Measurements from ENCODE around the gene PPFIA3.
"Not testable (repeated sequence)": the region's sequence is repeated elsewhere in the genome, so short reads cannot be mapped to it uniquely, and the experiment has no call there.

The PPFIA3 gene

DNA sequence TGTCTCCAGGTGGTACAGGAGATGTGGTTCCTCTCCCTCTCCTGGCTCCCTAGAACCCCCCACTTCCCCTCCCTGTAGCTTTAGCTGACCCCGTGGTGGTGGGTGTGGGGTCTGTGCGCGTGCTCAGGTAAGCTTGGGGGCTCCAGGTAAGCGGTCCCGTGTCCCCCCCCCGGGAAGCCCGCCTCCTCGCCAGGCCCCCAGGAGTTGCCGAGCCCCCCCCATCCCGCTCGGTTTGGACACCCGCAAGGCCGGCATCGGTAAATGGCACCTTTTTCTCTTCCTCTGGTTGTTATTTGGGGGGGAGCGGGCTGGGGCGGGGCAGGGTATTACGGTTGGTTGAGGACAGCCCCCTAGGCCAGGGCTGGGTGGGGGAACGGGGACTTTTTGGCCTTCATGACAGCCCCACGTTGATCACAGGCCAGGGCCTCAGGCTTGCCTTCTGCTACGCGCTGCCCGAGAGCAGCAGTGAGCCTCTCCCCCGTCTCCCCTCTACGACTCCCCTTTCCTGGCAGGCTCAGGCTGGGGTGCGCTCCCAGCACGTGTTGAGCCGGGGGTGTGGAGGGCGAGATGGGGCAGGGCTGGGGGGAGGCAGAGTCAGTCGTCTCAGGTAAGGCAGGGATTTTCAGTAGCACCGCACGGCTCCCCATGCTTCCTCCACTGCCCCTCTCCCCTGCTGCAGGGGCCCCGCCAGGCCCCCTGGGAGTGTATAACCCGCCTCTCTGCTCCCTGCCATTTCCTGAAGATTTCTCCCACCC, 15.8 kb upstream of the PPFIA3 start:
- no peak for DNase-seq

DNA sequence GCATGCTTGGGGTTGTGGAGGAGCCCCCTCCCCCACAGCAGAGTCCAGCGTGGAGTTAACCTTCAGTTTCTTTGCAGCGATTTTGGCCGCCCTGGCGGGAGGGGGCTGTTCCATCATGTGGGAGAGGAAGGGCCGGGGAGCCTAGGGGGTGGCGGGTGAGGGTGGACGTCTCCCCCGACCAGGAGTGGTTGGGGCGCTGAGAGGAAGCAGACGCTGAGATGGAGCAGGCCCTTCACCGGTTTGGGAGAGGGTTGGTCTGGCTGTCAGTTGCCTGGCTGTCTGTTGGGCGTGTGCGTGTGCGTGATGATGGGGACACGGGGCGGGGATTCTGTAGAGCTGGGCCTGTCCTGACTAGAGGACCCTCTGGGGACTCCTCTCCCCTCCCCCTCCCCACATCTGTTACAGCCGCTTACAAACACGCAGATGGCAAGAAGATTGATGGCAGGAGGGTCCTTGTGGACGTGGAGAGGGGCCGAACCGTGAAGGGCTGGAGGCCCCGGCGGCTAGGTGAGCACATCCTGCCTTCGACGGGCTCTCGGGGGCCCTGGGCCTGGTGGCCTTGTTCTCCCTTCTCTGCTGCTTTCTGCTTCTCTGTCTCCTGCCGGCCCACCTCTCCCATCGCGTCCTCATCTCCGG, 15.0 kb upstream of the PPFIA3 start:
- DNase-seq, result no peak

GRCh38 chr19:49106648-49107135, 12.7 kb upstream of the PPFIA3 start:
- DNase-seq, result peak; percentile 71

DNA sequence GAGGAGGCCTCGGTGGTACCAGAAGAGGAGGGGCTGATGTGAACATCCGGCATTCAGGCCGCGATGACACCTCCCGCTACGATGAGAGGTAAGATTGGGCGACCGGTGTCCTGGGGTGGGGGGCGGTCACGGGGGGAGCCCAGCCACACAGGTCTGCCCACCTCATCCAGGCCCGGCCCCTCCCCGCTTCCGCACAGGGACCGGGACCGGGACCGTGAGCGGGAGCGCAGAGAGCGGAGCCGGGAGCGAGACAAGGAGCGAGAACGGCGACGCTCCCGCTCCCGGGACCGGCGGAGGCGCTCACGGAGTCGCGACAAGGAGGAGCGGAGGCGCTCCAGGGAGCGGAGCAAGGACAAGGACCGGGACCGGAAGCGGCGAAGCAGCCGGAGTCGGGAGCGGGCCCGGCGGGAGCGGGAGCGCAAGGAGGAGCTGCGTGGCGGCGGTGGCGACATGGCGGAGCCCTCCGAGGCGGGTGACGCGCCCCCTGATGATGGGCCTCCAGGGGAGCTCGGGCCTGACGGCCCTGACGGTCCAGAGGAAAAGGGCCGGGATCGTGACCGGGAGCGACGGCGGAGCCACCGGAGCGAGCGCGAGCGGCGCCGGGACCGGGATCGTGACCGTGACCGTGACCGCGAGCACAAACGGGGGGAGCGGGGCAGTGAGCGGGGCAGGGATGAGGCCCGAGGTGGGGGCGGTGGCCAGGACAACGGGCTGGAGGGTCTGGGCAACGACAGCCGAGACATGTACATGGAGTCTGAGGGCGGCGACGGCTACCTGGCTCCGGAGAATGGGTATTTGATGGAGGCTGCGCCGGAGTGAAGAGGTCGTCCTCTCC, 11.5 kb upstream of the PPFIA3 start:
- no peak for DNase-seq

GRCh38 chr19:49109051-49109450, 10.3 kb upstream of the PPFIA3 start:
- DNase-seq, result no peak

GRCh38 chr19:49109569-49110233, 9.6 kb upstream of the PPFIA3 start:
- DNase-seq, result no peak

DNA sequence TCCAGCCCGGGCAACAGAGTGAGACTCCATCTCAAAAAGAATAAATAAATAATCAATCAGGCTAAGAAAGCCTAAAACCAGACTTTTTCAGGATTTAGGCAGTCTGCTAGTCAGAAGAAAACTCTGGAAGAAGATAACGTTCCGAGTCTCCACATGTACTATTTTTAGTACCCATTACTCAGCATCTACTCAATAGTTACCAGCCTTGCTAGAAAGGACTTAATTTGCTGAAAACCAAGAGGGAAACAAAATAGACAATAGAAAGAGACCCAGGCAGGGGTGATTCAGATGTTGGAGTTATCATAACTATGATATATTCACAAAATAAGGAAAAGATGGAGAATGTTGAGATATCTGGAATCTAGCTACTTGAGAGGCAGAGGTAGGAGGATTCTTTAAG, 8.8 kb upstream of the PPFIA3 start:
- DNase-seq, result no peak

DNA sequence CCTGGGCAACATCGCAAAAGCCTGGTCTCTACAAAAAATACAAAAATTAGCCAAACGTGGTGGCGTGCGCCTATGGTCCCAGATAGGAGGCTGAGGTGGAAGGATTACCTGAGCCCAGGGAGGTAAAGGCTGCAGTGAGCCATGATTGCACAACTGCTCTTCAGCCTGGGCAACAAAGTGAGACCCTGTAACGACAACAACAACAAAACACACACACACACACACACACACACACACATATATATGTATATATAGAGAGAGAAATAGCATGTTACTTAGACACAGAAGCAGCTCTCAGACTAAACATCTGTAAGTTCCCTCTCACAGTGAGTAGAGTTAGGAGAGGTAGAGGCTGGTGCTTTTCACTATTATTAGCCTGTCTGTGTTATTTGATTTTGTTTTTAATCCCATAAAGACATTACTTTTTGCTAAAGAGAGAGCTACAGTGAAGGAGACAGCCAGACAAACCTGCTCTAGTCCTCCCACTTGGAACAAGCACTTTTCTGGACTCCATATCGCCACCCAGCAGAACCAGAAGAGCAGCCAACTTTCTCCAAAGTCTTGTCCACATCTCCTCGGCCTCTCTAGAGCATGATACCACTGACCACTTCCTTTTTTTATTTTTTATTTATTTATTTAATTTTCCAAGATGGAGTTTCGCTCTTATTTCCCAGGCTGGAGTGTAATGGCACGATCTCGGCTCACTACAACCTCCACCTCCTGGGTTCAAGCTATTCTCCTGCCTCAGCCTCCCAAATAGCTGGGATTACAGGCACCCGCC, 7.9 kb upstream of the PPFIA3 start:
- no peak for DNase-seq

DNA sequence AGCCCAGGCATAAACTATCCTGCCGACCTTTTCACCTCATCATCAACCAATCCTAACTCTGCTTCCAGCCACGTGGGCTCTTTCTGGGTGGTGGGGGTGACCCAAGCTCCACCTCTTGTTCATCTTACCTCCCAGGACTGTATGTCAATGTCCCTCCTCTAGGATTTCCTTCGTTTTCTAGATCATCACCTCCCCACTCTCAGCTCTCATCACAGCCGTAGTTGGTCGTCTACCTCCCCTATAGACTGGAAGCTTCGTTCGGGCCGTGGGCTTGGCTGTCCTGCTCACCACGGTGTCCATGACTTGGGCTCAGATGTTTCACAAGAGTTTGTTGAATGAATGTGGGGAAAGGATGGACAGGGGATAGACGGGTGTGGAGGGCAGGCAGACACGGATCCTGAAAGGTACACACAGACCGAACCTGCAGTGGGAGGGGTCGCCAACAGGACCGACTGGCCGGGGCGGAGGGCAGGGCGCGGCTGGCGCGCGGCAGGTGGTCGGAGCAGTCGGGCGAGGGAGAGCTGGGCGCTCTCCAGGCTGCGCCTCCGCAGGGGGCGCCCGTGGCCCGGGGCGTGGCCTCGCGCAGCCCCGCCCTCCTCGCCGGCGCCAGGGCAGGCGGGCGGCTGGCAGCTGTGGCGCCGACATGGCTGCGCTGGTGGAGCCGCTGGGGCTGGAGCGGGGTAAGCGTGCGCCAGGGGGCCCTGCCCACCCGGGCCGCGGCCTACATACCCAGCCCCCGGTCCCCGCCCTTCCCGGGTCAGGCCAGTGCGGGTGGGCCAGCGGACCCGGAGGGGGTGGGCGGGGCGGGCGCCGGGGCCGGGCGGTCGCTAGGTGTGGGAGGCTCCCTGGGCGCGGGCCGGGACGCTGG, 5.3 kb upstream of the PPFIA3 start, which contains the start of gene LIN7B:
Gene LIN7B (plus strand): TSS at position 609 of the 868 bp plus-strand sequence. CDS start 35 bp downstream, at position 644.
- peak; percentile 85 for DNase-seq

- peak; percentile 49 for DNase-seq
Measured at GRCh38 chr19:49114630-49115363, 4.5 kb upstream of the PPFIA3 start.

GRCh38 chr19:49116544-49116943, 2.8 kb upstream of the PPFIA3 start:
- DNase-seq, result no peak

GRCh38 chr19:49117677-49118564, 1.4 kb upstream of the PPFIA3 start:
- no peak for DNase-seq

DNA sequence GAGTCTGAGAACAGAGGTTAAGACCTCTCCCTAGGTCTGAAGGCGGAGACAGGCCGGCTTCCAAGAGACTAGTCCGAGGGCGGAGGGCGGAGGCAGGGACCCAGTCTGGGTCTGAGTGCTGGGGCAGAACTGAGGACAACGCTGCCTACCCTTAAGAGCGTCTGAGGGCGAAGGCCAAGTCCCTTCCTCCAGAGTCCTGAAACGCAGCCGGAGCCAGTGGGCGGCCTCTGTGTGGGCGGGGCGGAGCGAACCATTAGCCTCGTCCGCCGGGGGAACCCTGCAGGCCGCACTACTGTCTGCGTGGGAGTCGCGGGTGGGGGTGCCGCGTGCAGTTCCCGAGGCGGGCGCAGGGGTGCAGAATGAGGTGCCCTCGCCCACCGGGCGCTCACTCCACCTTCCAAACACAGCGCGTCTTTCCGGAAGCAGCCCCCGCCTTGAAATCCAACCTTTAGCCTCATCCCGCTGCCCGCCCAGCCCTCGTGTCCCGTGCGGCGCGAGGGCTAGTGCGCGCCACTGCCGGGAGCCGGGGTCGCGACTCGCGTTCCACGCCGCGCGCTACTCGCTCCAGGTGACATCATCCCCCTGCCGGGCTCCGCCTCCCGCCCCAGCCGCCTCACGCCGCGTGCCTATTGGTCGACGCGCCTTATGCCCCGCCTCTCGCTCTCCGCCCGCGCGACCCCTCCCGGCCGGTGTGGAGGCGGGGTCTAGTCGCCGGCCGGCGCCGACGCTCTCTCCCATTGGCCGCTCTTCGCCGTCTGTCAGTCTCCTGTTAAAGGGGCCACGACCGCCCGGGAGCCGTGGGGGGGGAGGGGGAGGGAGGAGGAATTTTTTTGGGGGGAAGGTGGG, 556 bp upstream of the PPFIA3 start, which contains the start of gene C19orf73:
Gene C19orf73 (minus strand): TSS at position 579 of the 846 bp plus-strand sequence. CDS start 121 bp downstream, at position 458.
- DNase-seq, result peak; percentile 98

- no peak for DNase-seq
Measured at GRCh38 chr19:49120325-49120683, 960 bp downstream of the PPFIA3 start.

GRCh38 chr19:49120868-49121267, 1.5 kb downstream of the PPFIA3 start:
- DNase-seq, result no peak

GRCh38 chr19:49121841-49122240, 2.5 kb downstream of the PPFIA3 start:
- DNase-seq, result not testable (repeated sequence)

- not testable (repeated sequence) for DNase-seq
Measured at GRCh38 chr19:49123285-49123684, 3.9 kb downstream of the PPFIA3 start.
